GM13977 (cell line): ENCODE measurements around the gene OR2AG2.

Experiments used
- DNase-seq: peaks from one replicate; pipeline ENCODE4 v3.0.0; 2012; ENCODE audit warnings: low spot score
- in situ Hi-C: fragments of 300-500 bp; cut with MboI; formaldehyde crosslinking; loops from one replicate; pipeline ENCODE4 v1.12.0; 2022; ENCODE audit warnings: low sequenced_read_pairs, low pct_unique_long_range_greater_than_20kb, mixed read lengths, inconsistent platforms; ENCODE audit not compliant: unreplicated experiment
- TF ChIP-seq, protein P1 (sequence below): IDR thresholded peaks from 2 replicates; pipeline ENCODE4 v1.5.1; 2012; ENCODE audit warnings: mild to moderate bottlenecking, control low read depth; ENCODE audit not compliant: insufficient read depth; ENCODE audit errors: extremely low read depth, missing control alignments

Gene OR2AG2

DNA sequence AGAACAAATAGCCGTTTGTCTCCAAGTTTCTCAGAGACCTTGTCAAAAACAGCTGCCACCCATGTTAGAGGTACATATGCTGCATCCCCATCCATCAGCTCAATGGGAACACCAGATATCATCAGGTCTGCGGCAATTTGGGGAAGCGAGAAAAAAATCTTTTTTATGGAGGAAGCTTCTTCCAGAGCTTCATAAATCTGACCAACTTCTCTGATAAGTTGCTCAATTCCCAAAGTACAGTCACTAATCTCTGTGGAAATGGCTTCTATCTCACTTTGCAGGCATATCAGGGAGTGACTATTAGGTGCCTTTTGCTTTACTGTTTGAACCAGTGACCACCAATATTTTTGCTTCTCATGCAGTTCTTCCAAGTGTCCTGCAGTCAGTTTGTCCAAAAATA is 54.4 kb downstream of the OR2AG2 start:
- no peak for DNase-seq
- TF ChIP-seq, protein P1, sequence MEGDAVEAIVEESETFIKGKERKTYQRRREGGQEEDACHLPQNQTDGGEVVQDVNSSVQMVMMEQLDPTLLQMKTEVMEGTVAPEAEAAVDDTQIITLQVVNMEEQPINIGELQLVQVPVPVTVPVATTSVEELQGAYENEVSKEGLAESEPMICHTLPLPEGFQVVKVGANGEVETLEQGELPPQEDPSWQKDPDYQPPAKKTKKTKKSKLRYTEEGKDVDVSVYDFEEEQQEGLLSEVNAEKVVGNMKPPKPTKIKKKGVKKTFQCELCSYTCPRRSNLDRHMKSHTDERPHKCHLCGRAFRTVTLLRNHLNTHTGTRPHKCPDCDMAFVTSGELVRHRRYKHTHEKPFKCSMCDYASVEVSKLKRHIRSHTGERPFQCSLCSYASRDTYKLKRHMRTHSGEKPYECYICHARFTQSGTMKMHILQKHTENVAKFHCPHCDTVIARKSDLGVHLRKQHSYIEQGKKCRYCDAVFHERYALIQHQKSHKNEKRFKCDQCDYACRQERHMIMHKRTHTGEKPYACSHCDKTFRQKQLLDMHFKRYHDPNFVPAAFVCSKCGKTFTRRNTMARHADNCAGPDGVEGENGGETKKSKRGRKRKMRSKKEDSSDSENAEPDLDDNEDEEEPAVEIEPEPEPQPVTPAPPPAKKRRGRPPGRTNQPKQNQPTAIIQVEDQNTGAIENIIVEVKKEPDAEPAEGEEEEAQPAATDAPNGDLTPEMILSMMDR, result no peak
- in situ Hi-C loops, result no loop called here
